Fibroblast of lung (primary cell): Measurements from ENCODE around the gene EIF3F. TPM values are rescaled to one million over a fixed set of nuclear protein-coding genes. Genes with fewer than 3 reads are reported as not detected.

Experiments used
- DNase-seq, 2 donors: peaks; one replicate each; pipeline versions ENCODE4 v3.0.0 to v3.0.0-alpha.2; 2010; ENCODE audit warnings: low read depth in 2 of 2
- H2AFZ ChIP-seq: 2 replicates; pipeline ENCODE4 v1.5.1; 2012; ENCODE audit warnings: low read length, control low read depth, inconsistent platforms
- H3K27ac ChIP-seq: 2 replicates; pipeline ENCODE4 v1.5.1; 2011; ENCODE audit warnings: low read length, control low read depth; ENCODE audit not compliant: insufficient read depth
- H3K27me3 ChIP-seq: 2 replicates; pipeline ENCODE4 v1.5.1; 2011; ENCODE audit warnings: mild to moderate bottlenecking, low read length; ENCODE audit not compliant: control insufficient read depth, insufficient read depth
- H3K36me3 ChIP-seq: 2 replicates; pipeline ENCODE4 v1.5.1; 2011; ENCODE audit warnings: low read length; ENCODE audit not compliant: control insufficient read depth, insufficient read depth
- H3K4me1 ChIP-seq: 2 replicates; pipeline ENCODE4 v1.5.1; 2011; ENCODE audit warnings: low read length; ENCODE audit not compliant: control insufficient read depth, insufficient read depth; ENCODE audit errors: extremely low read depth
- H3K4me2 ChIP-seq: 2 replicates; pipeline ENCODE4 v1.5.1; 2011; ENCODE audit warnings: low read length, control low read depth; ENCODE audit not compliant: insufficient read depth; ENCODE audit errors: extremely low read depth
- H3K4me3 ChIP-seq, 4 experiments: fragments of 200-600 bp in 1 of 4; sonication (generic) in 1 of 4; replicated peaks in 1 of 4; 2 replicates each; pipeline ENCODE4 v1.5.1; 2011 to 2016; ENCODE audit warnings: low read length in 4 of 4, low read depth in 3 of 4, mild to moderate bottlenecking in 3 of 4, control low read depth in 2 of 4, inconsistent platforms in 1 of 4, mixed read lengths in 1 of 4; ENCODE audit not compliant: insufficient read depth in 1 of 4; ENCODE audit errors: control extremely low read depth in 1 of 4
- H3K79me2 ChIP-seq: 2 replicates; pipeline ENCODE4 v1.5.1; 2012; ENCODE audit warnings: mild to moderate bottlenecking, low read length, inconsistent platforms; ENCODE audit not compliant: control insufficient read depth, insufficient read depth
- H3K9ac ChIP-seq: 2 replicates; pipeline ENCODE4 v1.5.1; 2011; ENCODE audit warnings: mild to moderate bottlenecking, low read length, control low read depth; ENCODE audit not compliant: insufficient read depth
- H3K9me3 ChIP-seq: 2 replicates; pipeline ENCODE4 v1.5.1; 2012; ENCODE audit warnings: low read depth, low read length; ENCODE audit not compliant: control insufficient read depth, insufficient read depth
- H4K20me1 ChIP-seq: 2 replicates; pipeline ENCODE4 v1.5.1; 2011; ENCODE audit warnings: low read length; ENCODE audit not compliant: control insufficient read depth, insufficient read depth; ENCODE audit errors: extremely low read depth
- CTCF ChIP-seq, 2 donors: IDR thresholded peaks in 1 of 2; conservative IDR thresholded peaks in 1 of 2; 1 replicate in 1 of 2; 2 replicates in 1 of 2; pipeline ENCODE4 v1.5.1; 2011 to 2012; ENCODE audit warnings: low read length in 2 of 2, control low read depth in 1 of 2, inconsistent platforms in 1 of 2, low read depth in 1 of 2, mild to moderate bottlenecking in 1 of 2
- EZH2 ChIP-seq: IDR thresholded peaks from 2 replicates; pipeline ENCODE4 v1.5.1; 2012; ENCODE audit warnings: low read length, control low read depth, mild to moderate bottlenecking; ENCODE audit errors: missing control alignments
- polyA plus RNA-seq, 2 donors: library from polyadenylated mRNA; depleted of rRNA in 1 of 2; stranded (reverse) in 1 of 2; unstranded in 1 of 2; fragments of >200 nt; gene quantifications; 2 replicates each; pipeline ENCODE4 v1.2.1, GENCODE V29; 2011 to 2012; ENCODE audit warnings: missing spikeins in 1 of 2
- total RNA-seq: library from RNA; depleted of rRNA; stranded (reverse); fragments of >200 nt; gene quantifications from 2 replicates; pipeline ENCODE4 v1.2.1, GENCODE V29; 2014

Gene EIF3F
- total and polyA plus RNA-seq, 2 donors (not counting 1 experiment from before 2014, with no cell fraction given): 303 to 323 TPM

- Histone ChIP-seq H3K4me1 (peaks cover 19% of the 10 kb centered on the region), H3K27ac (peak overlapping the region; percentile 85), H3K4me3 (no peak overlapping the region), H3K4me2 (peak overlapping the region; percentile 23), H3K9ac (no peak overlapping the region), H4K20me1 (no peaks in the 10 kb centered on the region), H3K27me3 (no peaks in the 10 kb centered on the region), H3K36me3 (no peaks in the 10 kb centered on the region), H2AFZ (no peak overlapping the region), H3K9me3 (no peaks in the 10 kb centered on the region), H3K79me2 (no peaks in the 10 kb centered on the region)
- no peak for DNase-seq
- TF ChIP-seq EZH2 (no peak), CTCF (conservative IDR thresholded peaks at IDR 0.05 in 1 of 2, IDR thresholded peaks at IDR 0.05 in 1 of 2; ENCODE audit: low read depth in 1 of 2, low read length in 2 of 2) (no peak)
Observed at GRCh38 chr11:7964261-7964660, 22.9 kb upstream of the EIF3F start.

- peak overlapping the region; percentile 21 for H3K9ac ChIP-seq
- no peaks in the 10 kb centered on the region for H3K9me3 ChIP-seq
- H3K27ac ChIP-seq: peak overlapping the region; percentile 85
- TF ChIP-seq CTCF (conservative IDR thresholded peaks at IDR 0.05 in 1 of 2, IDR thresholded peaks at IDR 0.05 in 1 of 2; ENCODE audit: low read depth in 1 of 2, low read length in 2 of 2) (no peak), EZH2 (no peak)
- no peak overlapping the region for H3K4me3 ChIP-seq
- peak overlapping the region; percentile 6 for H2AFZ ChIP-seq
- H3K27me3 ChIP-seq: no peaks in the 10 kb centered on the region
- DNase-seq: peak; percentile 75 to 79
- H4K20me1 ChIP-seq: no peaks in the 10 kb centered on the region
- H3K4me1 ChIP-seq: peaks cover 19% of the 10 kb centered on the region
- H3K79me2 ChIP-seq: no peaks in the 10 kb centered on the region
- H3K36me3 ChIP-seq: no peaks in the 10 kb centered on the region
- peak overlapping the region; percentile 44 for H3K4me2 ChIP-seq
Observed at GRCh38 chr11:7964873-7965272, 22.3 kb upstream of the EIF3F start.

GRCh38 chr11:7965386-7965785 is 21.8 kb upstream of the EIF3F start, which contains the start of gene NLRP10:
Gene NLRP10 (minus strand): TSS chr11:7965447. CDS start chr11:7963495, 1,952 bp downstream.
- TF ChIP-seq CTCF (conservative IDR thresholded peaks at IDR 0.05 in 1 of 2, IDR thresholded peaks at IDR 0.05 in 1 of 2; ENCODE audit: low read depth in 1 of 2, low read length in 2 of 2): no peak
- no peak for TF ChIP-seq EZH2
- Histone ChIP-seq H3K9me3 (no peaks in the 10 kb centered on the region), H4K20me1 (no peaks in the 10 kb centered on the region), H3K9ac (peak within 1 kb of the TSS; percentile 21), H2AFZ (peak within 1 kb of the TSS; percentile 16), H3K79me2 (no peaks in the 10 kb centered on the region), H3K4me3 (peak within 1 kb of the TSS in 1 of 4 experiments; percentile 0), H3K4me1 (peaks cover 19% of the 10 kb centered on the region), H3K36me3 (no peaks in the 10 kb centered on the region), H3K4me2 (peak within 1 kb of the TSS; percentile 44), H3K27me3 (no peaks in the 10 kb centered on the region), H3K27ac (peak within 1 kb of the TSS; percentile 85)
- DNase-seq: peak; percentile 66 to 86
